H1 (cell line): ENCODE data around the gene MANEAL. TPM values are rescaled to one million over a fixed set of nuclear protein-coding genes. Genes with fewer than 3 reads are reported as not detected.

ENCODE experiments used
- ATF2 ChIP-seq: IDR thresholded peaks from 2 replicates; pipeline ENCODE4 v1.6.1; 2012; ENCODE audit warnings: low read length, inconsistent platforms
- BRCA1 ChIP-seq: IDR thresholded peaks from 2 replicates; pipeline ENCODE4 v1.6.1; 2012; ENCODE audit warnings: low read depth, low read length, improper control_type of control experiment
- HDAC2 ChIP-seq, 2 experiments: fragments of 300-600 bp in 1 of 2; sonication (generic) in 1 of 2; IDR thresholded peaks; 2 replicates each; pipeline ENCODE4 v1.6.1; 2011 to 2012; ENCODE audit warnings: low read depth in 2 of 2, low read length in 2 of 2, mild to moderate bottlenecking in 2 of 2, moderate library complexity in 2 of 2, borderline replicate concordance in 1 of 2, inconsistent platforms in 1 of 2
- RBBP5 ChIP-seq: IDR thresholded peaks from 2 replicates; pipeline ENCODE4 v1.7.1; 2012; ENCODE audit warnings: low read depth, mild to moderate bottlenecking, inconsistent platforms, low read length, moderate library complexity, borderline replicate concordance
- SP2 ChIP-seq: IDR thresholded peaks from 2 replicates; pipeline ENCODE4 v1.6.1; 2012; ENCODE audit warnings: mild to moderate bottlenecking, low read length, inconsistent platforms
- USF2 ChIP-seq: IDR thresholded peaks from 2 replicates; pipeline ENCODE4 v1.6.1; 2011; ENCODE audit warnings: low read length, improper control_type of control experiment
- YY1 ChIP-seq: IDR thresholded peaks from 2 replicates; pipeline ENCODE4 v1.6.1; 2011; ENCODE audit warnings: low read depth, mild to moderate bottlenecking, low read length
- polyA plus RNA-seq, 7 experiments: library from polyadenylated mRNA; depleted of rRNA in 3 of 7; stranded (reverse) in 5 of 7; unstranded in 2 of 7; fragments of >200 nt in 5 of 7; fragments of 200-250 nt in 2 of 7; gene quantifications; 1 replicate in 5 of 7; 2 replicates in 1 of 7; 4 replicates in 1 of 7; pipeline versions ENCODE4 v1.2.1 to v1.2.3, GENCODE V29; 2011 to 2013; ENCODE audit warnings: missing spikeins in 2 of 7, mixed read lengths in 2 of 7
- total RNA-seq: library from RNA; stranded (reverse); fragmentation: NEBNext Ultra II Directional; extraction: Animal tissue kit (Norgen Biotek cat#: 25700); gene quantifications from 2 replicates; pipeline ENCODE4 v1.2.1, GENCODE V29; 2021

Gene MANEAL
- total and polyA plus RNA-seq, 2 of the 8 experiments (the other 6 are each of a cell fraction or from before 2014, with no cell fraction given): 4.8 to 7.2 TPM

- no peak for TF ChIP-seq SP2
- no peak for TF ChIP-seq ATF2
- TF ChIP-seq RBBP5: no peak
- no peak for TF ChIP-seq YY1
- TF ChIP-seq BRCA1: no peak
- TF ChIP-seq USF2: no peak
- TF ChIP-seq HDAC2 (IDR thresholded peaks at IDR 0.05; ENCODE audit: borderline replicate concordance in 1 of 2, low read depth in 2 of 2, low read length in 2 of 2): no peak
Measured at GRCh38 chr1:37762516-37762915, 31.1 kb upstream of the MANEAL start (continued).
